DOHH2 (cell line): ENCODE data around the gene KCNQ1OT1.

Source experiments
- CTCF ChIP-seq: fragments of 200-600 bp; sonication (generic); IDR thresholded peaks from one replicate; pipeline ENCODE4 v1.5.1; 2014; ENCODE audit warnings: antibody characterized with exemption, mild to moderate bottlenecking, low read depth, low read length; ENCODE audit not compliant: poor library complexity, severe bottlenecking
- EZH2phosphoT487 ChIP-seq: fragments of 200-600 bp; sonication (generic); IDR thresholded peaks from 2 replicates; pipeline ENCODE4 v1.6.1; 2017; ENCODE audit warnings: borderline replicate concordance, mild to moderate bottlenecking, antibody characterized with exemption, low read length, moderate library complexity, mixed read lengths

GRCh38 chr11:2558861-2559526 lies 140.8 kb downstream of the KCNQ1OT1 start:
- TF ChIP-seq CTCF (no peak), EZH2phosphoT487 (no peak)
